Choroid plexus epithelial cell (primary cell): ENCODE results near the gene NDUFS2.
"Not testable (repeated sequence)": the region's sequence is repeated elsewhere in the genome, so short reads cannot be mapped to it uniquely, and the experiment has no call there.

Experiments used
- DNase-seq: peaks from one replicate; pipeline ENCODE4 v3.0.0-alpha.2; 2010; ENCODE audit warnings: low read depth
- H3K4me3 ChIP-seq: 2 replicates; pipeline ENCODE4 v1.5.1; 2011; ENCODE audit warnings: low read depth, mild to moderate bottlenecking, control low read depth, low read length, moderate library complexity
- TF ChIP-seq, protein P1 (sequence below): conservative IDR thresholded peaks from 2 replicates; pipeline ENCODE4 v1.5.1; 2011; ENCODE audit warnings: low read depth, mild to moderate bottlenecking, control low read depth, inconsistent platforms, low read length, moderate library complexity

Gene NDUFS2

DNA sequence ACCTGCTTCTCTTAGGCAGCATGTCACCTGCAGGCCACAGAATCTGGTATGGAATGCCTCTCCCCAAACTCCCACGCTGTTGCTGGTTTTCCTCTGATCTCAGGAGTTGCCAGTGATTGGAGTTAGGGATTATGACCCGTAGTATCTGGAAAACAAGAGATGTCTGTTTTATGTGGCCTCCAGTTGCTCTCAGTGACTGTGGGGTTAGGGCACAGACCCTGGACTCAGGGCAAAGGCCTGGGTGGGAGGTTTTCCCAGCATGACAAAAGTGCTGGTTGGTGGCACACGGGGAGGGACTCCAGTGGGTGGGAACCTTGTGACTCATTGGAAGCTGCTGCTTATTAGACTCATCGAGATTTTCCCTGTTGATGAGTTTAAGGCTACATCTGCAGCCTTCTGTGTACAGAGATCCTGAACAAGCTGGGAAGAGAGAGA, 35.9 kb downstream of the NDUFS2 start, which contains the start of gene NR1I3:
NR1I3 (minus strand) TSS at position 165 of the 435 bp plus-strand sequence. CDS start 1,638 bp downstream, outside the sequence.
- TF ChIP-seq, protein P1, sequence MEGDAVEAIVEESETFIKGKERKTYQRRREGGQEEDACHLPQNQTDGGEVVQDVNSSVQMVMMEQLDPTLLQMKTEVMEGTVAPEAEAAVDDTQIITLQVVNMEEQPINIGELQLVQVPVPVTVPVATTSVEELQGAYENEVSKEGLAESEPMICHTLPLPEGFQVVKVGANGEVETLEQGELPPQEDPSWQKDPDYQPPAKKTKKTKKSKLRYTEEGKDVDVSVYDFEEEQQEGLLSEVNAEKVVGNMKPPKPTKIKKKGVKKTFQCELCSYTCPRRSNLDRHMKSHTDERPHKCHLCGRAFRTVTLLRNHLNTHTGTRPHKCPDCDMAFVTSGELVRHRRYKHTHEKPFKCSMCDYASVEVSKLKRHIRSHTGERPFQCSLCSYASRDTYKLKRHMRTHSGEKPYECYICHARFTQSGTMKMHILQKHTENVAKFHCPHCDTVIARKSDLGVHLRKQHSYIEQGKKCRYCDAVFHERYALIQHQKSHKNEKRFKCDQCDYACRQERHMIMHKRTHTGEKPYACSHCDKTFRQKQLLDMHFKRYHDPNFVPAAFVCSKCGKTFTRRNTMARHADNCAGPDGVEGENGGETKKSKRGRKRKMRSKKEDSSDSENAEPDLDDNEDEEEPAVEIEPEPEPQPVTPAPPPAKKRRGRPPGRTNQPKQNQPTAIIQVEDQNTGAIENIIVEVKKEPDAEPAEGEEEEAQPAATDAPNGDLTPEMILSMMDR: no peak
- DNase-seq: no peak
- no peak within 1 kb of the TSS for H3K4me3 ChIP-seq

DNA sequence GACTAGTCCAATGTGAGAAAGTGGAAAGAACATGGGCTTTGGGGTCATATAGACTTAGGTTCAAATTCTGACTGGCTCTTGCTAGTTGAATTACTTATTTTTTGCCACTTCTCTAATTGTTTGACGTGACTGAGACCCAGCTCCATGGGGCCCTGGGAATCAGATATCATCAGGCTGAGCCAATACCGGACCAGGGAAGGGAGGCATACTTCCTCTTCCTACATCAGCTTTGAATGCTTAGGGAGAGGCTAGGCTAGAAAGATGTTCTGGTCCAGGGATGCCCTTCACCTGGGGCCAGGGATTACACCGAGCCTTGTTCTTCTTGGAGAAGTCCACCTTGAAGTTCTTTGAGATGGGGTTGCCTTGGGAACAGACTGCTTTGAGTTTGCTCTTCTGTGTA, 39.5 kb downstream of the NDUFS2 start:
- TF ChIP-seq, protein P1: no peak
- DNase-seq: no peak
- H3K4me3 ChIP-seq: no peak overlapping the region

DNA sequence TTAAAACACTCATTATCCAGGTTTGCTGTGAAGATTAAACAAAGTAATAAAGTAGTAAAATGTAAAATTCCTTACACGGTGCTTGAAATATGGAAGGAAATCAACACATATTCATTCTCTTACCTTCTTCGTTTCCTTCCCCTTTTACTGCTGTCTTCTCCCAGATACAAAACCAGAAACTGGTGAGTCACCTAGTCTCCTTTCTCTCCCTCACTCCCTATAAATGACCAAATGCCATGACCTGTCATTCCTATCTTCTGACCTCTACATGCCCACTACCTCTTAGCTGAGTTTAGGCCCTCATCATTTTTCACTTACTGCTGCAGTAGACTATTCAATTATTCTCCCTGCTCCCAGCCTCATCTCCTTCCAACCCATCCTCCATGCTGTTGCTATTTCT, 40.1 kb downstream of the NDUFS2 start:
- DNase-seq: no peak
- TF ChIP-seq, protein P1: no peak
- no peak overlapping the region for H3K4me3 ChIP-seq

DNA sequence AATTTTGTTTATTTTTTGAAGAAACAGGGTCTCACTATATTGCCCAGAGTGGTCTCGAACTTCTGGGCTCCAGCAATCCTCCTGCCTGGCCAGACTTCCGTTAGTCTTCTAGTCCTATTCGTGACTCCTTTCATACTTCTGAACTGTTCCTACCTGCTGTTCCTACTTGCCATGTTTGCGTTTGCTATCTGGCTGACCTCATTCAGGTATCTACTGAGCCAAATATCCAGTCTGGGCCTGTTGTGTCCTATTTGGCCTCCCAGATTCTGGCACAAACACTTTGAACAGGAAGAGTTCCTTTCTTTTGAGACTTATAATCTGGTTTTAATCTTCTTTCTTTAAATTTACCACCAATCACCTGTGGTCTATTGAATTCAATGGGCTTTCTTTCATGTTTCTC, 42.7 kb downstream of the NDUFS2 start:
- H3K4me3 ChIP-seq: no peak overlapping the region
- DNase-seq: no peak

DNA sequence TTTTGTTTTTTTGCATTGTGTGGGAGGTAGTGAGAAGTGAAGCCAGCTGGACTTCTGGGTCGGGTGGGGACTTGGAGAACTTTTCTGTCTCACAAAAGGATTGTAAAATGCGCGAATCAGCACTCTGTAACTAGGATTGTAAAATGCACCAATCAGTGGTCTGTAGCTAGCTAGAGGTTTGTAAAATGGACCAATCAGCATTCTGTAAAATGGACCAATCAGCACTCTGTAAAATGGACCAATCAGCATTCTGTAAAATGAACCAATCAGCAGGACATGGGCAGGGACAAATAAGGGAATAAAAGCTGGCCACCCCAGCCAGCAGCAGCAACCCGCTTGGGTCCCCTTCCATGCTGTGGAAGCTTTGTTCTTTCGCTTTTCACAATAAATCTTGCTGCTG, 47.9 kb downstream of the NDUFS2 start:
- H3K4me3 ChIP-seq, DNase-seq: not testable (repeated sequence)

More for the DNA sequence above, 42.7 kb downstream of the NDUFS2 start:
- TF ChIP-seq, protein P1: no peak

DNA sequence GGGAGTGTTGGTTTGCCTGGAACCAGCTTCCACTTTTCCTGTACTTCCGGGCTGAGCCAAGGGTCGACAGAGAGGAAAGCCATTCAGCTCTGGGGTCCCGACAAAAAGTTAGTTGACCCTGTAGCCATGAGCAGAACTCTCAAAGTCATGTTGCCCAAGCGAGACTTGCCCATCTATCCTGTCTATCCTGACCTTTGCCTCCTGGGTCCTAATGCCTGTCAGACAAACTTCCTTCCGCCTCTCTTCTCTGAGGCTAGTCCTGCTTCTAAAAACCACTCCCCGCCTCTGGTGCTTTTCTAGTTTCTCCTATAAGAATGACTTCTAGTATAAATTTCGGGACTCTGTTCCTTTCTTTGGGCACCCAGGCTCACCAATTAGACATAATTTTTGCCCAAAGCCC, 48.7 kb downstream of the NDUFS2 start:
- TF ChIP-seq, protein P1: no peak
- DNase-seq: no peak
- no peak overlapping the region for H3K4me3 ChIP-seq

DNA sequence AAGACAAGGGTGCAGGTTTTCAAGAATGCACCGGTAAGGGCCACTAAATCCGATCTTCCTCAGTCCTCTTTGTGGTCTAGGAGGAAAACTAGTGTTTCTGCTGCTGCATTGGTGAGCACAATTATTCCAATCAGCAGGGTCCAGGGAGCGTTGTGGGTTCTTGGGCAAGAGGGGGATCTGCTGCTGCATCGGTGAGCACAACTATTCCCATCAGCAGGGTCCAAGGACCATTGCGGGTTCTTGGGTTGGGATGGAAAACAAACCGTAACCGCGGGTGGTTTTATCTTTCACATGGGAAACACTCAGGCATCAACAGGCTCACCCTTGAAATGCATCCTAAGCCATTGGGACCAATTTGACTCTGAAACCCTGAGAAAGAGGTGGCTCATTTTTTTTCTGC, 49.4 kb downstream of the NDUFS2 start:
- no peak for DNase-seq
- H3K4me3 ChIP-seq: no peak overlapping the region
- TF ChIP-seq, protein P1: no peak

DNA sequence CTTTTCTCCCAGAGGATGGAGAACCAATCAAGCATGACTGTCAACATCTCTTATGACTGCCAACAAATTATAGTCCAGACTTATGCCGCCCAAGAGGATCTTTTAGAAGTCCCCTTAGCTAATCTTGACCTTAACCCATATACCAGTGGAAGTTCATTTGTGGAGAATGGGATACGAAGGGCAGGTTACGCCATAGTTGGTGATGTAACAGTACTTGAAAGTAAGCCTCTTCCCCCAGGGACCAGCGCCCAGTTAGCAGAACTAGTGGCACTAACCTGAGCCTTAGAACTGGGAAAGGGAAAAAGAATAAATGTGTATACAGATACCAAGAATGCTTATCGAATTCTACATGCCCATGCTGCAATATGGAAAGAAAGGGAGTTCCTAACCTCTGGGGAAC, 53.1 kb downstream of the NDUFS2 start:
- not testable (repeated sequence) for DNase-seq, H3K4me3 ChIP-seq

DNA sequence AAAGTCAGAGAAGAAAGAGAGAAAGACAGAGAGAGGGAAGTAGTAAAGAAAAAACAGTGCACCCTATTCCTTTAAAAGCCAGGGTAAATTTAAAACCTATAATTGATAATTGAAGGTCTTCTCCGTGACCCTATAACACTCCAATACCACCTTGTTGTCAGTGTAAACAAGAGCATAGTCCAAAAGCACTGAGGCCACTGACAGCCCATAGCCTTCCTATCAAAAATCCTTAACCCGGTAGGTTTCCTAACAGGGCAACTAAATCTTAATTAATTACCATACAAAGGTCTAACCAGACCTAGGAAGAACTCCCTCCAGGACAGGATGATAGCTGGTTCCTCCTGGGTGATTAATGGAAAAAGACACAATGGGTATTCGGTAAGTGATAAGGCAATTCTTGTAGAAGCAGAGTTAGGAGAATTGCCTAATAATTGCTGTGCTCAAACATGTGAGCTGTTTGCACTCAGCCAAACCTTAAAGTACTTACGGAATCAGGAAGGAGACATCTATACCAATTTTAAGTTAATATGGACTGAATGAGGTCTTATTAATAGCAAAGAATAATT, 53.9 kb downstream of the NDUFS2 start:
- not testable (repeated sequence) for H3K4me3 ChIP-seq

DNA sequence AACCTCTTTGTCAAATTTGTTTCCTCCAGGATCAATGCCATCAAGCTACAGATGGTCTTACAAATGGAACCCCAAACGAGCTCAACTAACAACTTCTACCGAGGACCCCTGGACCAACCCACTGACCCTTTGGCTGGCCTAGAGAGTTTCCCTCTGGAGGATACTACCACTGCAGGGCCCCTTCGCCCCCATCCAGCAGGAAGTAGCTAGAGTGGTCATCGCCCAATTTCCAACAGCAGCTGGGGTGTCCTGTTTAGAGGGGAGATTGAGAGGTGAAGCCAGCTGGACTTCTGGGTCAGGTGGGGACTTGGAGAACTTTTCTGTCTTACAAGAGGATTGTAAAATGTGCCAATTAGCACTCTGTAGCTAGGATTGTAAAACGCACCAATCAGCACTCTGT, 54.9 kb downstream of the NDUFS2 start:
- not testable (repeated sequence) for DNase-seq, H3K4me3 ChIP-seq

More for the DNA sequence above, 53.9 kb downstream of the NDUFS2 start:
- not testable (repeated sequence) for DNase-seq
